Thyroid gland (tissue), 4 donors: Measurements from ENCODE around the gene PTDSS2.

Experiments
- POLR2A ChIP-seq, 2 donors: fragments of 450-650 bp; IDR thresholded peaks; one replicate each; pipeline ENCODE4 v1.6.1; 2017; ENCODE audit warnings: antibody characterized with exemption in 2 of 2, mild to moderate bottlenecking in 2 of 2, moderate library complexity in 1 of 2
- TF ChIP-seq, protein P1 (sequence below), 6 experiments: fragments of 200-600 bp in 3 of 6; fragments of 450-650 bp in 3 of 6; sonication (generic) in 3 of 6; IDR thresholded peaks; one replicate each; pipeline ENCODE4 v1.5.1; 2016 to 2019; ENCODE audit warnings: antibody characterized with exemption in 6 of 6, mild to moderate bottlenecking in 2 of 6, inconsistent platforms in 1 of 6, moderate library complexity in 1 of 6

DNA sequence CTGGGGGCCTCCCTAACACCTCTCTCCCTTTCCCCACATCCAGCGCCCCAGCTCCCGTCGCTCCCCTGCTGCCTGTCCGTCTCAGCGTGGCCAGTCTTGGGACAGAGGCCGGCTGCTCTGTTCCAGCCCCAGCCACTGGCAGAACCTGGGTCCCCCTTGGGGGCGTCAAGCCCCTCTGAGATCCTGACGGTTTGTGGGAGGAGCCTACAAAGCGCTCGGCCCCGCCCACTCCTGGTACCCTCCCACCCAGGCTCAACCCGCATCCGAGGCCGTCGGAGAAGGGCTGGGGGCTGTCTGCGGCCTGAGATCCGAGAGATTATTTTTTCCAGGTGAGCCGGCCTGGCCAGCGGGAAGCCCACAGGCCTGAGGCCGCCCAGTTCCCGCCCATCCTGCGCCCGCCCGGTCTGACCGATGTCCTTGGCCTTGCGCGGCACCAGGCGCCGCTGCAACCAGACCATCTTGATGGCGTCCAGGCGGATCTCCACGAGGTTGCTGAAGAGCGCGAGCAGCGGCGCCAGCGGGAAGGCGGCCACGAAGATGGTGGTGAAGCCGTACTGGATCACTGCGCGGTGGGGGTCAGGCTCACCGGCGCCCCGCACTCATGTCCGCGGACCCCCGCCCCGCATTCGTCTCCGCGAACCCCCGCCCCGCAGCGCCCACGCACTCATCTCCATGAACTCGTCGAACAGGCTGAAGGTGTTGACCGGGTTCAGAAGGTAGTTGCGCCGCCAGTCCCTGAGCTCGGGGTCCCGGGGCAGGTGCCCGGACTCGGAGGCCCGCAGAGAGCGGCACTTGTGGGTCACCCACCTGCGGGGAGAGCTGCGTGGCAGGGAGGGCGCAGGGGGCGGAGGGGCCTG is 29.8 kb upstream of the PTDSS2 start:
- no peak for TF ChIP-seq POLR2A (IDR thresholded peaks at IDR 0.05)
- TF ChIP-seq, protein P1, sequence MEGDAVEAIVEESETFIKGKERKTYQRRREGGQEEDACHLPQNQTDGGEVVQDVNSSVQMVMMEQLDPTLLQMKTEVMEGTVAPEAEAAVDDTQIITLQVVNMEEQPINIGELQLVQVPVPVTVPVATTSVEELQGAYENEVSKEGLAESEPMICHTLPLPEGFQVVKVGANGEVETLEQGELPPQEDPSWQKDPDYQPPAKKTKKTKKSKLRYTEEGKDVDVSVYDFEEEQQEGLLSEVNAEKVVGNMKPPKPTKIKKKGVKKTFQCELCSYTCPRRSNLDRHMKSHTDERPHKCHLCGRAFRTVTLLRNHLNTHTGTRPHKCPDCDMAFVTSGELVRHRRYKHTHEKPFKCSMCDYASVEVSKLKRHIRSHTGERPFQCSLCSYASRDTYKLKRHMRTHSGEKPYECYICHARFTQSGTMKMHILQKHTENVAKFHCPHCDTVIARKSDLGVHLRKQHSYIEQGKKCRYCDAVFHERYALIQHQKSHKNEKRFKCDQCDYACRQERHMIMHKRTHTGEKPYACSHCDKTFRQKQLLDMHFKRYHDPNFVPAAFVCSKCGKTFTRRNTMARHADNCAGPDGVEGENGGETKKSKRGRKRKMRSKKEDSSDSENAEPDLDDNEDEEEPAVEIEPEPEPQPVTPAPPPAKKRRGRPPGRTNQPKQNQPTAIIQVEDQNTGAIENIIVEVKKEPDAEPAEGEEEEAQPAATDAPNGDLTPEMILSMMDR (IDR thresholded peaks at IDR 0.05) = no peak
